MCF 10A (cell line): Measurements from ENCODE around the gene LRRC36. TPM values are rescaled to one million over a fixed set of nuclear protein-coding genes. Genes with fewer than 3 reads are reported as not detected.

Experiments
- BruUV-seq: library from RNA; stranded (reverse); fragments of 400-500 nt; replicated peaks from 2 replicates; lab custom pipeline; 2021; lab: Mats Ljungman, UMichigan
- CTCF ChIA-PET: fragments of 300-600 bp; sonication (Branson Sonifier 250); formaldehyde crosslinking; extraction: SDS; loops from one replicate; lab custom pipeline; 2021; ENCODE audit warnings: antibody characterized with exemption, inconsistent platforms; lab: Yijun Ruan, JAX
- POLR2A ChIA-PET: fragments of 300-600, 350-650 bp; sonication (Branson Sonifier 250); formaldehyde crosslinking; extraction: SDS; loops from one replicate; lab custom pipeline; 2020; ENCODE audit warnings: antibody characterized with exemption, inconsistent platforms; lab: Yijun Ruan, JAX
- DNase-seq: peaks from one replicate; pipeline ENCODE4 v3.0.0-alpha.2; 2018; ENCODE audit not compliant: unreplicated experiment
- H3K27ac Mint-ChIP-seq: one replicate; pipeline ENCODE4 v1.8.0; 2022; ENCODE audit warnings: mild to moderate bottlenecking, low read depth, mixed read lengths; ENCODE audit not compliant: unreplicated experiment
- H3K27me3 Mint-ChIP-seq: one replicate; pipeline ENCODE4 v1.8.0; 2022; ENCODE audit warnings: mixed read lengths; ENCODE audit not compliant: insufficient read depth, unreplicated experiment
- H3K36me3 Mint-ChIP-seq: one replicate; pipeline ENCODE4 v1.8.0; 2022; ENCODE audit warnings: mild to moderate bottlenecking, moderate library complexity, mixed read lengths; ENCODE audit not compliant: insufficient read depth, unreplicated experiment
- H3K4me1 Mint-ChIP-seq: one replicate; pipeline ENCODE4 v1.8.0; 2022; ENCODE audit warnings: mixed read lengths; ENCODE audit not compliant: insufficient read depth, unreplicated experiment
- H3K4me3 Mint-ChIP-seq: one replicate; pipeline ENCODE4 v1.8.0; 2022; ENCODE audit warnings: mild to moderate bottlenecking, moderate library complexity, mixed read lengths; ENCODE audit not compliant: unreplicated experiment
- H3K9me3 Mint-ChIP-seq: one replicate; pipeline ENCODE4 v1.8.0; 2022; ENCODE audit warnings: mixed read lengths; ENCODE audit not compliant: unreplicated experiment
- intact Hi-C: fragments of 100-400 bp; cut with micrococcal nuclease; formaldehyde crosslinking; loops from 2 replicates; pipeline ENCODE4 v1.14.1; 2022
- total RNA-seq: library from RNA; stranded (reverse); gene quantifications from 2 replicates; pipeline ENCODE4 v1.2.3, GENCODE V29; 2022
- TF ChIP-seq, protein P1 (sequence below): fragments of 200-600 bp; IDR thresholded peaks from one replicate; pipeline ENCODE4 v1.8.0; 2022; ENCODE audit warnings: antibody characterized with exemption, mild to moderate bottlenecking; ENCODE audit not compliant: unreplicated experiment

The LRRC36 gene
- total RNA-seq, 1 experiment from 2014 or later, result not detected

GRCh38 chr16:67433131-67433719 lies 106.6 kb downstream of the LRRC36 start:
- TF ChIP-seq, protein P1, sequence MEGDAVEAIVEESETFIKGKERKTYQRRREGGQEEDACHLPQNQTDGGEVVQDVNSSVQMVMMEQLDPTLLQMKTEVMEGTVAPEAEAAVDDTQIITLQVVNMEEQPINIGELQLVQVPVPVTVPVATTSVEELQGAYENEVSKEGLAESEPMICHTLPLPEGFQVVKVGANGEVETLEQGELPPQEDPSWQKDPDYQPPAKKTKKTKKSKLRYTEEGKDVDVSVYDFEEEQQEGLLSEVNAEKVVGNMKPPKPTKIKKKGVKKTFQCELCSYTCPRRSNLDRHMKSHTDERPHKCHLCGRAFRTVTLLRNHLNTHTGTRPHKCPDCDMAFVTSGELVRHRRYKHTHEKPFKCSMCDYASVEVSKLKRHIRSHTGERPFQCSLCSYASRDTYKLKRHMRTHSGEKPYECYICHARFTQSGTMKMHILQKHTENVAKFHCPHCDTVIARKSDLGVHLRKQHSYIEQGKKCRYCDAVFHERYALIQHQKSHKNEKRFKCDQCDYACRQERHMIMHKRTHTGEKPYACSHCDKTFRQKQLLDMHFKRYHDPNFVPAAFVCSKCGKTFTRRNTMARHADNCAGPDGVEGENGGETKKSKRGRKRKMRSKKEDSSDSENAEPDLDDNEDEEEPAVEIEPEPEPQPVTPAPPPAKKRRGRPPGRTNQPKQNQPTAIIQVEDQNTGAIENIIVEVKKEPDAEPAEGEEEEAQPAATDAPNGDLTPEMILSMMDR, result no peak
- peaks cover 18% of the 10 kb centered on the region for H3K36me3 Mint-ChIP-seq
- H3K27me3 Mint-ChIP-seq, result no peaks in the 10 kb centered on the region
- H3K4me3 Mint-ChIP-seq, result no peak overlapping the region
- intact Hi-C loops, result no loop called here
- POLR2A ChIA-PET, result no interaction called here
- H3K27ac Mint-ChIP-seq, result no peak overlapping the region
- no peaks in the 10 kb centered on the region for H3K9me3 Mint-ChIP-seq
- DNase-seq, result no peak
- CTCF ChIA-PET, result interaction anchor here (1.2 to 2.4 kb wide), 2 partner anchors 17 to 173 kb away, joined by 4 to 11 read pairs; no protein-coding TSS in a partner anchor
- BruUV-seq, result no TSS peak
- peaks cover 14% of the 10 kb centered on the region for H3K4me1 Mint-ChIP-seq

Other genes with a start within 250 kb of the LRRC36 start
- 13.8 and 14.5 TPM in 2 replicates for gene PHAF1, start 216.9 kb upstream of the LRRC36 start, total RNA-seq
- gene B3GNT9, start 175.8 kb upstream of the LRRC36 start, total RNA-seq, result 0.84 and 1.9 TPM in 2 replicates
- gene TRADD, start 166.9 kb upstream of the LRRC36 start, total RNA-seq, result 12.9 and 13.3 TPM in 2 replicates
- gene FBXL8, start 166.9 kb upstream of the LRRC36 start, total RNA-seq, result 15.9 and 17.2 TPM in 2 replicates
- 34.3 and 34.8 TPM in 2 replicates for gene HSF4, start 162.1 kb upstream of the LRRC36 start, total RNA-seq
- gene NOL3, start 156.3 kb upstream of the LRRC36 start, total RNA-seq, result 49.8 and 65.7 TPM in 2 replicates
- gene MATCAP1, start 142.9 kb upstream of the LRRC36 start, total RNA-seq, result 18.1 and 18.7 TPM in 2 replicates
- gene EXOC3L1, start 136.7 kb upstream of the LRRC36 start, total RNA-seq, result not detected in 2 replicates
- 81.0 and 85.5 TPM in 2 replicates for gene E2F4, start 134.7 kb upstream of the LRRC36 start, total RNA-seq
- 9.6 and 12.0 TPM in 2 replicates for gene ELMO3, start 127.7 kb upstream of the LRRC36 start, total RNA-seq
- 44.4 and 55.5 TPM in 2 replicates for gene TMEM208, start 99.7 kb upstream of the LRRC36 start, total RNA-seq
- 12.1 and 14.7 TPM in 2 replicates for gene FHOD1, start 79.3 kb upstream of the LRRC36 start, total RNA-seq
- gene SLC9A5, start 77.8 kb upstream of the LRRC36 start, total RNA-seq, result 0.40 and 1.4 TPM in 2 replicates
- gene PLEKHG4, start 47.3 kb upstream of the LRRC36 start, total RNA-seq, result 30.4 and 32.7 TPM in 2 replicates
- not detected in 2 replicates for gene KCTD19, start 74 bp upstream of the LRRC36 start, total RNA-seq
- gene TPPP3, start 66.7 kb downstream of the LRRC36 start, total RNA-seq, result not detected in 2 replicates
- gene ZDHHC1, start 89.7 kb downstream of the LRRC36 start, total RNA-seq, result 5.9 and 7.6 TPM in 2 replicates
- gene HSD11B2, start 104.3 kb downstream of the LRRC36 start, total RNA-seq, result 0.42 and 0.86 TPM in 2 replicates
- gene ATP6V0D1, start 154.3 kb downstream of the LRRC36 start, total RNA-seq, result 50.5 and 50.7 TPM in 2 replicates
- not detected in 2 replicates for gene AGRP, start 156.7 kb downstream of the LRRC36 start, total RNA-seq
- 43.2 and 69.1 TPM in 2 replicates for gene RIPOR1, start 202.0 kb downstream of the LRRC36 start, total RNA-seq
- gene CTCF, start 235.7 kb downstream of the LRRC36 start, total RNA-seq, result 29.7 and 40.6 TPM in 2 replicates